Measurements from ENCODE around the gene PC. TPM values are rescaled to one million over a fixed set of nuclear protein-coding genes. Genes with fewer than 3 reads are reported as not detected.

PC gene
- total and polyA plus RNA-seq, 9 of the 15 experiments (the other 6 are each of a cell fraction or from before 2014, with no cell fraction given): 0.94 to 38.0 (median 8.7) TPM

GRCh38 chr11:66973956-66974580, 15.9 kb upstream of the PC start:
- H3K4me2 ChIP-seq (ENCODE audit: insufficient read depth, low read length): no peak overlapping the region
- TF ChIP-seq, protein P1, sequence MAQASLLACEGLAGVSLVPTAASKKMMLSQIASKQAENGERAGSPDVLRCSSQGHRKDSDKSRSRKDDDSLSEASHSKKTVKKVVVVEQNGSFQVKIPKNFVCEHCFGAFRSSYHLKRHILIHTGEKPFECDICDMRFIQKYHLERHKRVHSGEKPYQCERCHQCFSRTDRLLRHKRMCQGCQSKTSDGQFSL (CRISPR knock-in tag; IDR thresholded peaks at IDR 0.05): no peak
- TF ChIP-seq, protein P1 (tag; IDR thresholded peaks at IDR 0.05): no peak
- TF ChIP-seq GATAD2B (IDR thresholded peaks at IDR 0.05; ENCODE audit: borderline replicate concordance): no peak
- TF ChIP-seq CEBPB (tag; IDR thresholded peaks at IDR 0.05): peak; percentile 61
- no TSS peak for BruUV-seq (replicated peaks)
- no peaks in the 10 kb centered on the region for H3K79me2 ChIP-seq (ENCODE audit: control insufficient read depth, insufficient read depth, low read length)
- H3K4me1 ChIP-seq (replicated peaks in 1 of 2; ENCODE audit: control insufficient read depth in 2 of 2, insufficient read depth in 2 of 2, low read length in 2 of 2): peaks cover 0 to 14% of the 10 kb centered on the region in 2 experiments; a peak in 3 of 5 replicates
- POLR2A ChIA-PET: no interaction called here
- CTCF ChIA-PET (ENCODE audit: low intra/inter-chr PET ratio): interaction anchor here (2.2 kb wide), 1 partner anchor 279 kb away, joined by 11 read pairs; no protein-coding TSS in a partner anchor
- H3K27me3 ChIP-seq (ENCODE audit: control insufficient read depth in 2 of 2, insufficient read depth in 2 of 2, low read length in 2 of 2): no peaks in the 10 kb centered on the region
- DNase-seq (ENCODE audit: extremely low read depth in 1 of 4, low spot score in 3 of 4) (no peak), FAIRE-seq (no peak), ATAC-seq (no peak)
- no peaks in the 10 kb centered on the region for H3K9me3 ChIP-seq (replicated peaks; ENCODE audit: control insufficient read depth, insufficient read depth, low read depth, low read length)
- no peak overlapping the region for H3K4me3 ChIP-seq
- no peaks in the 10 kb centered on the region for H3K36me3 ChIP-seq (ENCODE audit: control insufficient read depth, insufficient read depth, low read length)
- WGBS (ENCODE audit: insufficient coverage, low coverage, missing lambda C conversion rate): 79% methylated on average over 8 of the region's 8 CpGs
- no peak overlapping the region for H3K27ac ChIP-seq (ENCODE audit: extremely low read depth, low read depth, low read length)
- H3K9me1 ChIP-seq (ENCODE audit: control insufficient read depth, insufficient read depth, low read length): no peaks in the 10 kb centered on the region
- in situ Hi-C loops (cut with MboI) (no loop called here), intact Hi-C loops (cut with micrococcal nuclease) (no loop called here)
- no peak overlapping the region; a peak in 1 of 4 replicates for H3K9ac ChIP-seq (ENCODE audit: insufficient read depth in 1 of 2, low read depth in 2 of 2, low read length in 2 of 2)
- H4K20me1 ChIP-seq (replicated peaks; ENCODE audit: control insufficient read depth, insufficient read depth, low read length): no peaks in the 10 kb centered on the region
- H2AFZ ChIP-seq (ENCODE audit: low read depth, low read length): no peak overlapping the region
